GM12875 (cell line): Measurements from ENCODE around the gene ACOT12.

Source experiments
- H3K4me3 ChIP-seq: one replicate; pipeline ENCODE4 v1.5.1; 2011; ENCODE audit warnings: low read depth, low read length, control low read depth
- CTCF ChIP-seq: IDR thresholded peaks from 2 replicates; pipeline ENCODE4 v1.5.1; 2011; ENCODE audit warnings: low read depth, mild to moderate bottlenecking, control low read depth, inconsistent platforms, low read length, moderate library complexity, borderline replicate concordance; ENCODE audit not compliant: insufficient read depth

Gene ACOT12

GRCh38 chr5:81393783-81394718 lies at the start of gene ACOT12:
ACOT12 (minus strand) TSS chr5:81394134; CDS start chr5:81394114, 20 bp downstream.
- peak within 1 kb of the TSS; percentile 23 for H3K4me3 ChIP-seq
- TF ChIP-seq CTCF: no peak

- TF ChIP-seq CTCF: no peak
- no peak overlapping the region for H3K4me3 ChIP-seq
Observed at GRCh38 chr5:81435023-81435422, 41.1 kb upstream of the ACOT12 start.

GRCh38 chr5:81429985-81430384 lies 36.1 kb upstream of the ACOT12 start:
- TF ChIP-seq CTCF: no peak
- no peak overlapping the region for H3K4me3 ChIP-seq

GRCh38 chr5:81429363-81429762 lies 35.4 kb upstream of the ACOT12 start:
- H3K4me3 ChIP-seq: no peak overlapping the region
- TF ChIP-seq CTCF: no peak

GRCh38 chr5:81428861-81429260 lies 34.9 kb upstream of the ACOT12 start:
- no peak overlapping the region for H3K4me3 ChIP-seq
- TF ChIP-seq CTCF: no peak

GRCh38 chr5:81428446-81428845 lies 34.5 kb upstream of the ACOT12 start:
- no peak for TF ChIP-seq CTCF
- no peak overlapping the region for H3K4me3 ChIP-seq

GRCh38 chr5:81427566-81427965 lies 33.6 kb upstream of the ACOT12 start:
- TF ChIP-seq CTCF: no peak
- no peak overlapping the region for H3K4me3 ChIP-seq
